ENCODE data around the gene AXL. TPM values are rescaled to one million over a fixed set of nuclear protein-coding genes. Genes with fewer than 3 reads are reported as not detected.

AXL gene
- total RNA-seq, 1 experiment from 2014 or later: 224 TPM

GRCh38 chr19:41307090-41307875, 88.3 kb downstream of the AXL start:
- H3K4me3 ChIP-seq: no peak overlapping the region
- H3K27ac ChIP-seq: no peak overlapping the region
- peaks cover 81% of the 10 kb centered on the region for H3K36me3 ChIP-seq
- DNase-seq (ENCODE audit: low read depth in 1 of 2, low spot score in 2 of 2): no peak
- H3K4me1 ChIP-seq (replicated peaks): peaks cover 23% of the 10 kb centered on the region
- H3K9me3 ChIP-seq (replicated peaks): no peaks in the 10 kb centered on the region
- H3K27me3 ChIP-seq (replicated peaks): no peaks in the 10 kb centered on the region

GRCh38 chr19:41307954-41308449, 89.0 kb downstream of the AXL start:
- no peak overlapping the region for H3K4me3 ChIP-seq
- H3K27me3 ChIP-seq (replicated peaks): no peaks in the 10 kb centered on the region
- H3K9me3 ChIP-seq (replicated peaks): no peaks in the 10 kb centered on the region
- peak overlapping the region; percentile 21; the same call in 1 of the 2 replicates for H3K27ac ChIP-seq
- DNase-seq (ENCODE audit: low read depth in 1 of 2, low spot score in 2 of 2): no peak
- peaks cover 23% of the 10 kb centered on the region for H3K4me1 ChIP-seq (replicated peaks)
- peaks cover 81% of the 10 kb centered on the region for H3K36me3 ChIP-seq

- peaks cover 23% of the 10 kb centered on the region for H3K4me1 ChIP-seq (replicated peaks)
- peak; percentile 90 to 92 for DNase-seq (ENCODE audit: low read depth in 1 of 2, low spot score in 2 of 2)
- no peaks in the 10 kb centered on the region for H3K9me3 ChIP-seq (replicated peaks)
- H3K4me3 ChIP-seq: no peak overlapping the region
- peaks cover 81% of the 10 kb centered on the region for H3K36me3 ChIP-seq
- no peaks in the 10 kb centered on the region for H3K27me3 ChIP-seq (replicated peaks)
- H3K27ac ChIP-seq: peak overlapping the region; percentile 21; the same call in 1 of the 2 replicates
Observed at GRCh38 chr19:41308450-41309179, 89.6 kb downstream of the AXL start.

- Histone ChIP-seq H3K27ac (peak overlapping the region; percentile 83), H3K36me3 (peaks cover 81% of the 10 kb centered on the region), H3K27me3 (replicated peaks) (no peaks in the 10 kb centered on the region), H3K4me3 (peak overlapping the region; percentile 79), H3K9me3 (replicated peaks) (no peaks in the 10 kb centered on the region), H3K4me1 (replicated peaks) (peaks cover 23% of the 10 kb centered on the region)
- DNase-seq (ENCODE audit: low read depth in 1 of 2, low spot score in 2 of 2): no peak
Observed at GRCh38 chr19:41309180-41310032, 90.4 kb downstream of the AXL start.

GRCh38 chr19:41310033-41310831, 91.2 kb downstream of the AXL start, which contains the start of gene CCDC97:
CCDC97 (plus strand) TSS chr19:41310172; CDS start chr19:41310311, 139 bp downstream.
- Histone ChIP-seq H3K9me3 (replicated peaks) (no peaks in the 10 kb centered on the region), H3K4me1 (replicated peaks) (peaks cover 23% of the 10 kb centered on the region), H3K4me3 (peak within 1 kb of the TSS; percentile 79), H3K27ac (peak within 1 kb of the TSS; percentile 83), H3K27me3 (replicated peaks) (no peaks in the 10 kb centered on the region), H3K36me3 (peaks cover 79% of the 10 kb centered on the region)
- peak; percentile 88 to 94 for DNase-seq (ENCODE audit: low read depth in 1 of 2, low spot score in 2 of 2)

GRCh38 chr19:41311072-41311471, 92.0 kb downstream of the AXL start:
- Histone ChIP-seq H3K36me3 (peaks cover 76% of the 10 kb centered on the region), H3K27me3 (replicated peaks) (no peaks in the 10 kb centered on the region), H3K4me3 (peak overlapping the region; percentile 79), H3K27ac (no peak overlapping the region), H3K4me1 (replicated peaks) (peaks cover 23% of the 10 kb centered on the region), H3K9me3 (replicated peaks) (no peaks in the 10 kb centered on the region)
- DNase-seq (ENCODE audit: low read depth in 1 of 2, low spot score in 2 of 2): no peak

Other genes starting within 250 kb of the AXL start
- gene CYP2B6, start 227.9 kb upstream of the AXL start, total RNA-seq (2014; rRNA removed; shearing (Covaris generic)): not detected in 2 replicates
- gene CYP2A13, start 130.8 kb upstream of the AXL start, total RNA-seq (2014; rRNA removed; shearing (Covaris generic)): not detected in 2 replicates
- not detected in 2 replicates for gene CYP2F1, start 104.8 kb upstream of the AXL start, total RNA-seq (2014; rRNA removed; shearing (Covaris generic))
- gene CYP2S1, start 26.0 kb upstream of the AXL start, total RNA-seq (2014; rRNA removed; shearing (Covaris generic)): not detected in 2 replicates
- 147 and 162 TPM in 2 replicates for gene HNRNPUL1, start 45.1 kb downstream of the AXL start, total RNA-seq (2014; rRNA removed; shearing (Covaris generic))
- 6.0 and 10.7 TPM in 2 replicates for gene CCDC97, start 90.9 kb downstream of the AXL start, total RNA-seq (2014; rRNA removed; shearing (Covaris generic))
- 16.4 and 17.4 TPM in 2 replicates for gene TGFB1, start 134.7 kb downstream of the AXL start, total RNA-seq (2014; rRNA removed; shearing (Covaris generic))
- 3.3 and 10.7 TPM in 2 replicates for gene B9D2, start 144.9 kb downstream of the AXL start, total RNA-seq (2014; rRNA removed; shearing (Covaris generic))
- 0.44 and 2.5 TPM in 2 replicates for gene TMEM91, start 157.3 kb downstream of the AXL start, total RNA-seq (2014; rRNA removed; shearing (Covaris generic))
- 24.4 and 33.6 TPM in 2 replicates for gene EXOSC5, start 178.1 kb downstream of the AXL start, total RNA-seq (2014; rRNA removed; shearing (Covaris generic))
- gene BCKDHA, start 178.6 kb downstream of the AXL start, total RNA-seq (2014; rRNA removed; shearing (Covaris generic)): 14.1 and 25.5 TPM in 2 replicates
- not detected in 2 replicates for gene B3GNT8, start 208.2 kb downstream of the AXL start, total RNA-seq (2014; rRNA removed; shearing (Covaris generic))
- gene DMAC2, start 220.7 kb downstream of the AXL start, total RNA-seq (2014; rRNA removed; shearing (Covaris generic)): 57.8 and 85.5 TPM in 2 replicates
- not detected in 2 replicates for gene ERICH4, start 223.9 kb downstream of the AXL start, total RNA-seq (2014; rRNA removed; shearing (Covaris generic))

Data from SJSA1 (cell line).